Keratinocyte (primary cell): ENCODE results near the gene PTPRD. TPM values are rescaled to one million over a fixed set of nuclear protein-coding genes. Genes with fewer than 3 reads are reported as not detected.

Experiments used
- DNase-seq: peaks from one replicate; pipeline ENCODE4 v3.0.0-alpha.2; 2011; ENCODE audit warnings: low read depth, missing footprints, low spot score
- FAIRE-seq: peaks from 2 replicates; lab custom pipeline; 2011; peaks lifted over from hg19 to GRCh38; lab: Jason Lieb, UNC
- H2AFZ ChIP-seq: 2 replicates; pipeline ENCODE4 v1.6.0; 2012; ENCODE audit warnings: low read length, control low read depth, inconsistent platforms; ENCODE audit not compliant: control insufficient read depth
- H3K27ac ChIP-seq: 2 replicates; pipeline ENCODE4 v1.5.1; 2011; ENCODE audit warnings: low read length; ENCODE audit not compliant: control insufficient read depth, insufficient read depth
- H3K27me3 ChIP-seq: 3 replicates; pipeline ENCODE4 v1.6.0; 2011; ENCODE audit warnings: low read length; ENCODE audit not compliant: control insufficient read depth, insufficient read depth; ENCODE audit errors: extremely low read depth
- H3K36me3 ChIP-seq, 2 experiments: 2 replicates in 1 of 2; 3 replicates in 1 of 2; pipeline ENCODE4 v1.5.1; 2011; ENCODE audit warnings: low read length in 2 of 2, mild to moderate bottlenecking in 1 of 2; ENCODE audit not compliant: control insufficient read depth in 2 of 2, insufficient read depth in 2 of 2; ENCODE audit errors: extremely low read depth in 1 of 2
- H3K4me1 ChIP-seq: 3 replicates; pipeline ENCODE4 v1.5.1; 2011; ENCODE audit warnings: low read length; ENCODE audit not compliant: control insufficient read depth, insufficient read depth; ENCODE audit errors: extremely low read depth
- H3K4me2 ChIP-seq: 3 replicates; pipeline ENCODE4 v1.6.0; 2011; ENCODE audit warnings: low read depth, low read length; ENCODE audit not compliant: control insufficient read depth, insufficient read depth; ENCODE audit errors: extremely low read depth
- H3K4me3 ChIP-seq, 3 experiments: fragments of 200-600 bp in 1 of 3; sonication (generic) in 1 of 3; 2 replicates in 2 of 3; 3 replicates in 1 of 3; pipeline ENCODE4 v1.5.1; 2011 to 2016; ENCODE audit warnings: low read length in 3 of 3, mild to moderate bottlenecking in 3 of 3, control low read depth in 2 of 3, inconsistent platforms in 1 of 3, low read depth in 1 of 3, mixed read lengths in 1 of 3, mixed run types in 1 of 3, moderate library complexity in 1 of 3; ENCODE audit not compliant: control insufficient read depth in 2 of 3, insufficient read depth in 2 of 3; ENCODE audit errors: extremely low read depth in 1 of 3
- H3K79me2 ChIP-seq: 2 replicates; pipeline ENCODE4 v1.6.0; 2012; ENCODE audit warnings: low read length; ENCODE audit not compliant: control insufficient read depth, insufficient read depth
- H3K9ac ChIP-seq: 3 replicates; pipeline ENCODE4 v1.6.0; 2011; ENCODE audit warnings: low read length; ENCODE audit not compliant: control insufficient read depth, insufficient read depth; ENCODE audit errors: extremely low read depth
- H3K9me1 ChIP-seq: 3 replicates; pipeline ENCODE4 v1.6.0; 2011; ENCODE audit warnings: low read length; ENCODE audit not compliant: control insufficient read depth, insufficient read depth; ENCODE audit errors: extremely low read depth
- H3K9me3 ChIP-seq: 2 replicates; pipeline ENCODE4 v1.5.1; 2012; ENCODE audit warnings: low read depth, low read length; ENCODE audit not compliant: control insufficient read depth
- H4K20me1 ChIP-seq: 3 replicates; pipeline ENCODE4 v1.6.0; 2011; ENCODE audit warnings: low read length; ENCODE audit not compliant: control insufficient read depth, insufficient read depth; ENCODE audit errors: extremely low read depth
- EZH2 ChIP-seq: IDR thresholded peaks from one replicate; pipeline ENCODE4 v1.6.1; 2012; ENCODE audit warnings: inconsistent platforms, mild to moderate bottlenecking, low read length, moderate library complexity
- dilution Hi-C: fragments of 300-500 bp; cut with MboI; formaldehyde crosslinking; loops from one replicate; pipeline ENCODE4 v1.7.0; 2020; ENCODE audit warnings: low sequenced_read_pairs; ENCODE audit not compliant: extremely low pct_ligation_motif_present
- polyA plus RNA-seq, 5 experiments: library from polyadenylated mRNA; depleted of rRNA in 3 of 5; stranded (reverse) in 3 of 5; stranded (forward) in 1 of 5; unstranded in 1 of 5; fragments of >200 nt; gene quantifications; 1 replicate in 1 of 5; 2 replicates in 3 of 5; 3 replicates in 1 of 5; pipeline versions ENCODE4 v1.2.1 to v1.2.3, GENCODE V29; 2011 to 2012; ENCODE audit warnings: missing spikeins in 2 of 5, low read depth in 1 of 5, low replicate concordance in 1 of 5
- TF ChIP-seq, protein P1 (sequence below), 3 experiments: IDR thresholded peaks in 1 of 3; conservative IDR thresholded peaks in 1 of 3; optimal IDR thresholded peaks in 1 of 3; 2 replicates in 2 of 3; 3 replicates in 1 of 3; pipeline versions ENCODE3 to v1.5.1; 2011; ENCODE audit warnings: low read length in 3 of 3, mild to moderate bottlenecking in 3 of 3, moderate library complexity in 2 of 3, control low read depth in 1 of 3, inconsistent platforms in 1 of 3; ENCODE audit not compliant: insufficient read depth in 2 of 3; ENCODE audit errors: extremely low read depth in 1 of 3

Gene PTPRD
- polyA plus RNA-seq, 1 donor (not counting 4 experiments of a cell fraction or from before 2014, with no cell fraction given), result 0.10 TPM

DNA sequence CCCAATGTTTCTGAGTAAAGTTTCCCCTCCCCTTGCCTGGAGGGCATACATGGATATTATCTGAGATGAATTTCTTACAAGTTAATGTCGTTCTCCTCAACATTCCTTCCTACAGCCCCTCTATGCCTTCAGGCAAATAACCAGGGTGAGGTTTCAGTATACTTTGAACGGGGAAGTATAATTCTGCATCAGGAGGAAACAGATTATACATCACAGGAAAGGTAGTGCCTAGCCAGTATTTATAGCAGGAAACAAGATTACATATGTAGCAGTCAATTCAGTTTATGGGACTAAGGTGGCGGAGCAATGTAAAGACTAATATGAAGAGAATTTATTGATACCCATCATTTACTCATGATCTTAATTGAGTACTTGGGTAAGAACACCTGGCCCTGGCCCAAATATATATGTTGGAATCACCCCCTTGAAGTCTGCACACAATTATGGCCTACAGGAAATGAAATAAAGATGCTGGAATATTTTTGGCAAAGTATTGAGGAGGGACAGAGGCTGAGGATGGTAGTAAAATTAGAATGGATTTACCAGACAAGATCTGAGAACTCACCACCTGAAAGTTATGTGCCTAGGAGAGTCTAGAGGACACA, 661.1 kb downstream of the PTPRD start:
- no peak overlapping the region for H2AFZ ChIP-seq
- no peaks in the 10 kb centered on the region for H3K79me2 ChIP-seq
- no peak for FAIRE-seq
- no peak overlapping the region for H3K27ac ChIP-seq
- H3K9ac ChIP-seq, result no peak overlapping the region
- no peaks in the 10 kb centered on the region for H3K9me3 ChIP-seq
- H3K36me3 ChIP-seq, result no peaks in the 10 kb centered on the region
- H4K20me1 ChIP-seq, result no peaks in the 10 kb centered on the region
- dilution Hi-C loops, result no loop called here
- no peaks in the 10 kb centered on the region for H3K27me3 ChIP-seq
- no peak for TF ChIP-seq EZH2
- TF ChIP-seq, protein P1, sequence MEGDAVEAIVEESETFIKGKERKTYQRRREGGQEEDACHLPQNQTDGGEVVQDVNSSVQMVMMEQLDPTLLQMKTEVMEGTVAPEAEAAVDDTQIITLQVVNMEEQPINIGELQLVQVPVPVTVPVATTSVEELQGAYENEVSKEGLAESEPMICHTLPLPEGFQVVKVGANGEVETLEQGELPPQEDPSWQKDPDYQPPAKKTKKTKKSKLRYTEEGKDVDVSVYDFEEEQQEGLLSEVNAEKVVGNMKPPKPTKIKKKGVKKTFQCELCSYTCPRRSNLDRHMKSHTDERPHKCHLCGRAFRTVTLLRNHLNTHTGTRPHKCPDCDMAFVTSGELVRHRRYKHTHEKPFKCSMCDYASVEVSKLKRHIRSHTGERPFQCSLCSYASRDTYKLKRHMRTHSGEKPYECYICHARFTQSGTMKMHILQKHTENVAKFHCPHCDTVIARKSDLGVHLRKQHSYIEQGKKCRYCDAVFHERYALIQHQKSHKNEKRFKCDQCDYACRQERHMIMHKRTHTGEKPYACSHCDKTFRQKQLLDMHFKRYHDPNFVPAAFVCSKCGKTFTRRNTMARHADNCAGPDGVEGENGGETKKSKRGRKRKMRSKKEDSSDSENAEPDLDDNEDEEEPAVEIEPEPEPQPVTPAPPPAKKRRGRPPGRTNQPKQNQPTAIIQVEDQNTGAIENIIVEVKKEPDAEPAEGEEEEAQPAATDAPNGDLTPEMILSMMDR (optimal IDR thresholded peaks at IDR 0.05 in 1 of 3, IDR thresholded peaks at IDR 0.05 in 1 of 3, conservative IDR thresholded peaks at IDR 0.05 in 1 of 3; ENCODE audit: extremely low read depth in 1 of 3, insufficient read depth in 2 of 3, low read length in 3 of 3), result no peak
- no peaks in the 10 kb centered on the region for H3K9me1 ChIP-seq
- no peak overlapping the region for H3K4me2 ChIP-seq
- no peak overlapping the region for H3K4me3 ChIP-seq
- no peak for DNase-seq
- no peaks in the 10 kb centered on the region for H3K4me1 ChIP-seq

DNA sequence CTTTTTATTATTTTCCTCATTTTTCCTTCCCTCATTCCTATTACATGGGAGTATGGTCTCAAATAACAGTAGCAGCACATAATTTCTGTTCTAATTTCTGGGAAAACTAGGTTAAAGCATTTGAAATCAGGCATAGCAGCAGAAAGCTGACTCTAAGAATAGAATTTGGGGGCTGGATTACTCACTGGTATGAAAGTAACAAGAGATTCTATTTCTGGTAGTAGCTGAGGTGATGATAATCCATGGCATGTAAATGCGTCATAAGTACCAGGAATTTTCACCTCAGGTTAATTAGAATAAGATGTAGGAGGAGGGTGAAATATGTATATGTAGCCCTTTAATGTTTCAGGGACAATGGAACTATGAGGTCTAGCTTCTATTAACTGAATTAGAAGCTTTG, 662.0 kb downstream of the PTPRD start:
- Histone ChIP-seq H3K4me2 (no peak overlapping the region), H3K36me3 (no peaks in the 10 kb centered on the region), H3K79me2 (no peaks in the 10 kb centered on the region), H3K27ac (no peak overlapping the region), H4K20me1 (no peaks in the 10 kb centered on the region), H3K9me3 (no peaks in the 10 kb centered on the region), H3K9ac (no peak overlapping the region), H2AFZ (no peak overlapping the region), H3K27me3 (no peaks in the 10 kb centered on the region), H3K4me1 (no peaks in the 10 kb centered on the region), H3K4me3 (no peak overlapping the region), H3K9me1 (no peaks in the 10 kb centered on the region)
- dilution Hi-C loops, result no loop called here
- DNase-seq (no peak), FAIRE-seq (no peak)
- TF ChIP-seq, protein P1 (optimal IDR thresholded peaks at IDR 0.05 in 1 of 3, IDR thresholded peaks at IDR 0.05 in 1 of 3, conservative IDR thresholded peaks at IDR 0.05 in 1 of 3; ENCODE audit: extremely low read depth in 1 of 3, insufficient read depth in 2 of 3, low read length in 3 of 3), result no peak
- no peak for TF ChIP-seq EZH2
